Glomerular visceral epithelial cell (primary cell): ENCODE results near the gene DBX2.
"Not testable (repeated sequence)": the region's sequence is repeated elsewhere in the genome, so short reads cannot be mapped to it uniquely, and the experiment has no call there.

ENCODE experiments used
- DNase-seq: peaks from one replicate; pipeline ENCODE4 v3.0.0-alpha.2; 2016; ENCODE audit errors: extremely low spot score

DBX2 gene

GRCh38 chr12:45050751-45051571 lies at the start of gene DBX2:
DBX2 (minus strand) TSS chr12:45051099; CDS start chr12:45050927, 172 bp downstream.
- DNase-seq: no peak

GRCh38 chr12:45098766-45099165 lies 47.9 kb upstream of the DBX2 start:
- DNase-seq: no peak

- not testable (repeated sequence) for DNase-seq
Observed at GRCh38 chr12:45095417-45095816, 44.5 kb upstream of the DBX2 start.

GRCh38 chr12:45093051-45093450 lies 42.2 kb upstream of the DBX2 start:
- DNase-seq: no peak

- no peak for DNase-seq
Observed at GRCh38 chr12:45089411-45090075, 38.6 kb upstream of the DBX2 start.

GRCh38 chr12:45088608-45089007 lies 37.7 kb upstream of the DBX2 start:
- no peak for DNase-seq

- DNase-seq: not testable (repeated sequence)
Observed at GRCh38 chr12:45084248-45084647, 33.3 kb upstream of the DBX2 start.

- DNase-seq: no peak
Observed at GRCh38 chr12:45077251-45077650, 26.4 kb upstream of the DBX2 start.

GRCh38 chr12:45076417-45077026 lies 25.6 kb upstream of the DBX2 start:
- no peak for DNase-seq

- no peak for DNase-seq
Observed at GRCh38 chr12:45075587-45076282, 24.8 kb upstream of the DBX2 start.

GRCh38 chr12:45065125-45065626 lies 14.3 kb upstream of the DBX2 start:
- DNase-seq: no peak

GRCh38 chr12:45060976-45061375 lies 10.1 kb upstream of the DBX2 start:
- no peak for DNase-seq

GRCh38 chr12:45051572-45052125 lies 750 bp upstream of the DBX2 start:
- no peak for DNase-seq

GRCh38 chr12:45049912-45050750 lies 768 bp downstream of the DBX2 start:
- no peak for DNase-seq

GRCh38 chr12:45042599-45042998 lies 8.3 kb downstream of the DBX2 start:
- no peak for DNase-seq

GRCh38 chr12:45040977-45041376 lies 9.9 kb downstream of the DBX2 start:
- no peak for DNase-seq

GRCh38 chr12:45039757-45040156 lies 11.1 kb downstream of the DBX2 start:
- DNase-seq: no peak

- DNase-seq: no peak
Observed at GRCh38 chr12:45034861-45035265, 16.0 kb downstream of the DBX2 start.

GRCh38 chr12:45017916-45018315 lies 33.0 kb downstream of the DBX2 start:
- no peak for DNase-seq

GRCh38 chr12:45014396-45014795 lies 36.5 kb downstream of the DBX2 start:
- DNase-seq: no peak

GRCh38 chr12:45012749-45013148 lies 38.1 kb downstream of the DBX2 start:
- no peak for DNase-seq
